Cardiac fibroblast (primary cell): ENCODE data around the gene EPB41L2.

Source experiments
- DNase-seq, 2 donors: peaks; one replicate each; pipeline versions ENCODE4 v3.0.0 to v3.0.0-alpha.2; 2010; ENCODE audit warnings: low read depth in 2 of 2
- H3K4me3 ChIP-seq, 2 donors: replicated peaks in 1 of 2; 1 replicate in 1 of 2; 2 replicates in 1 of 2; pipeline ENCODE4 v1.5.1; 2011; ENCODE audit warnings: low read depth in 2 of 2, low read length in 2 of 2, mild to moderate bottlenecking in 2 of 2, moderate library complexity in 1 of 2
- CTCF ChIP-seq: IDR thresholded peaks from one replicate; pipeline ENCODE4 v1.5.1; 2011; ENCODE audit warnings: low read depth, mild to moderate bottlenecking, low read length, inconsistent platforms

Gene EPB41L2

GRCh38 chr6:131029626-131030297 lies 33.3 kb downstream of the EPB41L2 start:
- TF ChIP-seq CTCF: no peak
- H3K4me3 ChIP-seq: no peak overlapping the region
- peak; percentile 54 to 70 for DNase-seq

- no peak for DNase-seq
- TF ChIP-seq CTCF: no peak
- no peak overlapping the region for H3K4me3 ChIP-seq
These were observed 35.7 kb downstream of the EPB41L2 start for GRCh38 chr6:131027326-131027725.

GRCh38 chr6:131026243-131026642 lies 36.8 kb downstream of the EPB41L2 start:
- DNase-seq: no peak
- no peak for TF ChIP-seq CTCF
- H3K4me3 ChIP-seq: no peak overlapping the region

- TF ChIP-seq CTCF: no peak
- no peak for DNase-seq
- no peak overlapping the region for H3K4me3 ChIP-seq
These were observed 38.5 kb downstream of the EPB41L2 start for GRCh38 chr6:131024565-131024964.

GRCh38 chr6:131023834-131024504 lies 39.1 kb downstream of the EPB41L2 start:
- no peak for TF ChIP-seq CTCF
- no peak overlapping the region for H3K4me3 ChIP-seq
- peak; percentile 71 to 79 for DNase-seq

GRCh38 chr6:131022691-131023090 lies 40.4 kb downstream of the EPB41L2 start:
- no peak overlapping the region for H3K4me3 ChIP-seq
- no peak for TF ChIP-seq CTCF
- DNase-seq: no peak

GRCh38 chr6:131017962-131018361 lies 45.1 kb downstream of the EPB41L2 start:
- no peak overlapping the region for H3K4me3 ChIP-seq
- no peak for TF ChIP-seq CTCF
- no peak for DNase-seq
